22Rv1 (cell line): Measurements from ENCODE around the gene TSSK3.

ENCODE experiments used
- ZFX ChIP-seq: fragments of 450-650 bp; IDR thresholded peaks from 2 replicates; pipeline ENCODE4 v1.6.1; 2017; ENCODE audit warnings: antibody characterized with exemption, borderline replicate concordance
- TF ChIP-seq, protein P1 (sequence below): fragments of 450-650 bp; IDR thresholded peaks from 2 replicates; pipeline ENCODE4 v1.5.1; 2017; ENCODE audit warnings: mild to moderate bottlenecking

DNA sequence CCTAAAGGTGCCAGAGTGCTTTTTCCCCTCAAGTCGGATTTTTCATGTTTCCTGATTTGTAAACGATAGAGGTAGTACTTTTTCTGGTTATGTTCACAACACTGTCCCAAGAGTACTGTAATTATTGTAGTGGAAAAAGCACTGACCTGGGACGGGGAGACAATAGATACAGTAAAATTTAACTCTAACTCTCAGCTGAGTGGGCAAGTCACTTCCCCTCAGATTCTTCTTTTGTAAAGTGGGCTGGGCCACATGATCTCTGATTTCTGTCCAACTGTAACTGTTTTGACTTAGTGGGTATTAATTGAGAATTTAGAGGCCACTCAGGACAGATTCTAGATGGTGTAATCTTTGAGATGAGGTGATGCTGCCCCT, 45.4 kb upstream of the TSSK3 start:
- TF ChIP-seq, protein P1, sequence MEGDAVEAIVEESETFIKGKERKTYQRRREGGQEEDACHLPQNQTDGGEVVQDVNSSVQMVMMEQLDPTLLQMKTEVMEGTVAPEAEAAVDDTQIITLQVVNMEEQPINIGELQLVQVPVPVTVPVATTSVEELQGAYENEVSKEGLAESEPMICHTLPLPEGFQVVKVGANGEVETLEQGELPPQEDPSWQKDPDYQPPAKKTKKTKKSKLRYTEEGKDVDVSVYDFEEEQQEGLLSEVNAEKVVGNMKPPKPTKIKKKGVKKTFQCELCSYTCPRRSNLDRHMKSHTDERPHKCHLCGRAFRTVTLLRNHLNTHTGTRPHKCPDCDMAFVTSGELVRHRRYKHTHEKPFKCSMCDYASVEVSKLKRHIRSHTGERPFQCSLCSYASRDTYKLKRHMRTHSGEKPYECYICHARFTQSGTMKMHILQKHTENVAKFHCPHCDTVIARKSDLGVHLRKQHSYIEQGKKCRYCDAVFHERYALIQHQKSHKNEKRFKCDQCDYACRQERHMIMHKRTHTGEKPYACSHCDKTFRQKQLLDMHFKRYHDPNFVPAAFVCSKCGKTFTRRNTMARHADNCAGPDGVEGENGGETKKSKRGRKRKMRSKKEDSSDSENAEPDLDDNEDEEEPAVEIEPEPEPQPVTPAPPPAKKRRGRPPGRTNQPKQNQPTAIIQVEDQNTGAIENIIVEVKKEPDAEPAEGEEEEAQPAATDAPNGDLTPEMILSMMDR: no peak
- no peak for TF ChIP-seq ZFX
